Amygdala (tissue), 56 donors: ENCODE measurements around the gene TMX4.
"Not testable (repeated sequence)": the region's sequence is repeated elsewhere in the genome, so short reads cannot be mapped to it uniquely, and the experiment has no call there.

Experiments
- DNase-seq, 56 donors: peaks; one replicate each; lab custom pipeline; 2025; lab: John Stamatoyannopoulos, UW

Gene TMX4, protein sequence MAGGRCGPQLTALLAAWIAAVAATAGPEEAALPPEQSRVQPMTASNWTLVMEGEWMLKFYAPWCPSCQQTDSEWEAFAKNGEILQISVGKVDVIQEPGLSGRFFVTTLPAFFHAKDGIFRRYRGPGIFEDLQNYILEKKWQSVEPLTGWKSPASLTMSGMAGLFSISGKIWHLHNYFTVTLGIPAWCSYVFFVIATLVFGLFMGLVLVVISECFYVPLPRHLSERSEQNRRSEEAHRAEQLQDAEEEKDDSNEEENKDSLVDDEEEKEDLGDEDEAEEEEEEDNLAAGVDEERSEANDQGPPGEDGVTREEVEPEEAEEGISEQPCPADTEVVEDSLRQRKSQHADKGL

DNA sequence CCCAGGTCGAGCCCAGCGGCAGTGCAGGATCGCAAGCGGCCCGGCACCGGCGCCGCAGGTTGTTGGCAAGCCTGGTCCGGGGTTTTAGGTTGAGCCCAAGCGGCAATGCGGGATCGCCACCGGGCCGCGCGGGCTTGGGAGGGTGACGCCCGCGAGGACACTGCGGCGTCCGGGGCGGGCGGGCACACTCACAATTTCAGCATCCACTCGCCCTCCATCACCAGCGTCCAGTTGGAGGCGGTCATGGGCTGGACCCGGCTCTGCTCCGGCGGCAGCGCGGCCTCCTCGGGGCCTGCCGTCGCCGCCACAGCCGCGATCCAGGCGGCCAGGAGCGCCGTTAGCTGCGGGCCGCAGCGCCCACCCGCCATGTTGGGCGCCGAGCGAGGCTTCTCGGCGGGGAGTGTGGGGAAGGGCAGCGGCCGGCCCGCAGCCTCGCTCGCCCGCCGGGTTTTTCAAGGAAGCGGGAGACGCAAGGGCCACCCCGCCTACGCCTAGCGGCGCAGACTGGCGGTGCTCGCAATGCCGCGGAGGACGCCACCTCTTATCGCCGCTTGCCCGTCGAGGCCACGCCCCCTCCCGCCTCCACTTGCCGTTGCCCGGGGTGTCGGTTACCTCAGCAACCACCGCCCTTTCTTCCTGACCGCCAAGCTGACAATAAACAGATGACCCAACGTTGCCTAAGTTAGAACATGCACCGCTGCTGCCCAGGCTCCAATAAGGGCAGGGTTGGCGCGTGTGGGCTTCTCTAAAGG is at the start of gene TMX4:
Gene TMX4 (minus strand): TSS at position 516 of the 752 bp plus-strand sequence. CDS start 148 bp downstream, at position 368.
- DNase-seq: peak; percentile 47 to 93 (median 85)

DNA sequence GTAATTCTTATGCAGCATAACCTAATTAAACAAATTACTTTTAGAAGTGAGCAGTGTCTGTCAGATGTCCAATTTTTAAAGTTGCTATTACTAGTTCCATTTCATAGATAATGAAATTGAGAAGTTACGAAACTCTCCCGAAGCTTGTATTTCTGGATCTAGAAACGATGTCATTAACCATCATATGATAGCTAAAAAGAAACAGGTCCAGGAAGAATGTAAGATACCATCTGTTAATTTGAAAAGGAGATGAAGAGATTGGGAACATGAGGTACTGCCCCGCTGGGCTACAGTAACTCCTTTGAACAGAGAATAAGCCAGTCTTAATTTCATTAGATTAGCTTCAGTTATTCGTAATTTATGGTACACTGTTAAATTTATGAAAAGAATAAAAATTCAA is 47.5 kb upstream of the TMX4 start:
- DNase-seq: no peak

DNA sequence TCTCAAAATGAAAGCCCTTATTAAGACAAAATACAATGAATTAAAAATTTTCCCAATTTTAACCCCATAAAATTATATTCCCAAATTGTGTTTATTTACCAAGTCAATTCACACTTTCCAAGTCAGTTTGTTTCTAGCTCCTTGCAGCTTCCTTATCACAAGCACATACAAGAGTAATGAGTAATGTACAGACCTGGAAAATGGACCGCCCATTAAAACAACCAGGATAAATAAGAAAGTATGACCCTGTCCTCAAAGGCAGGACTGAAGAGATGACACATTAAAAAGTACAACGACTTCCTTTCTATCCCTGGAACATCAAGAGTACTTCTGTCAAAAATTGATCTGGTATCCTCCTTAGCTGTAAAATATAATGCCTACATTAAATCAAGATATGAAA is 47.1 kb upstream of the TMX4 start:
- no peak for DNase-seq

DNA sequence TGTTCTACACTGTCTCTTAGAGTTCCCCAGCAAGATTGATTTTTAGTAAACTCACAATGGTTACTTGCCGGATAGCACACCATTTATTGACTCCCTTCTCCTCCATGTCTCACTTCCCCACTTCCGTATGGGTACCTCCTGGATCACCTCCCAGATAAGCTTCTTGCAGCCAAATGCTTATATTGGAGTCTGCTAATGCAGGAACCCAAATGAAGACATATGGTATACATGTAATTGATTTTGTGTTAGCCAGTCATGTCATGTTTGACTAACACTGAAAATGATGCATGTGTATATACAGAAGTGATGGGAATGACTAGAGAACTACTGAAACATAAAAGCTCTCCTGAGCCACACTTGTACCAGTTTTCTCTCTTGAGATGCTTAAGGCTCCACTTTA is 46.1 kb upstream of the TMX4 start:
- no peak for DNase-seq

- no peak for DNase-seq
Measured at GRCh38 chr20:8062756-8063155, 43.2 kb upstream of the TMX4 start.

GRCh38 chr20:8061861-8062518 is 42.4 kb upstream of the TMX4 start:
- DNase-seq: no peak

- DNase-seq: no peak
Measured at GRCh38 chr20:8060977-8061376, 41.4 kb upstream of the TMX4 start.

DNA sequence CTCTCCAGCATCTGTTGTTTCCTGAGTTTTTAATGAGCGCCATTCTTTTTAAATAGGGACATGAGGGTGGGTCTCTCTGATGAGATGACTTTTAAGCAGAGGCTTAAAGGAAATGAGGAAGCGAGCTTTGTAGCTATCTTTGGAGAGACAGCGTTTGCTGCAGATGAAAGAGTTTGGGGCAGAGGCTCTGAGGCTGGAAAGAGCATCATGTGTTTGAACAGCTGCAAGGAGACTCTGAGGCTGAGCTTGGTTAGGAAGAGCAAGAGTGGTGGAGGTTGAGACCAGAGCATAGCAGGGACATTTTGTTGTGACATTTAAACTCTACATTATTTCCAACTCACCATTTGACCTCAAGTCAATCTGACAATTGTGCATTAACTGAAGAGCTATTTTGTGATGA is 38.3 kb upstream of the TMX4 start:
- DNase-seq: no peak

DNA sequence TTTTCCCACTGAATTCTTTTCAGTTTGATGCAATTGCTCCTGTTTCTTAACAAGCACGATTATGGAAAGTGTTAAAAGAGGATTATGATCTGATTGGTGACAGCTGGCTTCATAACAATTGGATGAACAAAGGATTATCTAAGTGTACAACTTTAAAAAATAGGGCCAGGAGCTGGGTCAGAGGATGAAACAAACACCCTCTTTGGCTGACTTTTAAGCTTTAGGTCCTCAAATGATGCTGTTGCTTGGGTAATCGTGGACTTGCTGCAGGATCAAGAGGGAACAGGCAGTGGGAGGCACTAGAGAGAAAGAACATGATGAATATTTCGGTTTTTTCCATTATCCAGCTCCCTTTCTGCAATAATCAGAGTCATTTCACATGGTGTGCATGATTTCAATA is 35.5 kb upstream of the TMX4 start:
- no peak for DNase-seq

GRCh38 chr20:8050157-8050837 is 30.7 kb upstream of the TMX4 start:
- DNase-seq: no peak

- no peak for DNase-seq
Measured at GRCh38 chr20:8049310-8049709, 29.7 kb upstream of the TMX4 start.

DNA sequence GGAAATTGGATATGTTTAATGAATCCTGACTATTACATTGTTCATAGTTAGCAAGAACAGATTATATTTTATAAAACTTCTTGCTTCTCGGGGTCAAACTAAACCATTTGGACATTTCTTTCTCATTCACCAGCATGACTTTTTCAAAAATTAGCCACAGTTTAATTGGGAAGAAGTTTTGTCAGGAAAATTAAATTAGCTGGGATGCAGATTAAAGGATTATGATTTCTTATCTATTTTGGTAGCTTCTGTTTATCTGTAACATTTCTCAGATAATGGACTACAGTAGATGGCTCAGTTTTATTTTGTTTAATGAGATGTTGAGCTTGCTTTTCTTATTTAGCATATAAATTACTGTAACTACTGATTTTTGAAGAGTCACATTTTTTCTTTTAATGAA is 26.4 kb upstream of the TMX4 start:
- no peak for DNase-seq

DNA sequence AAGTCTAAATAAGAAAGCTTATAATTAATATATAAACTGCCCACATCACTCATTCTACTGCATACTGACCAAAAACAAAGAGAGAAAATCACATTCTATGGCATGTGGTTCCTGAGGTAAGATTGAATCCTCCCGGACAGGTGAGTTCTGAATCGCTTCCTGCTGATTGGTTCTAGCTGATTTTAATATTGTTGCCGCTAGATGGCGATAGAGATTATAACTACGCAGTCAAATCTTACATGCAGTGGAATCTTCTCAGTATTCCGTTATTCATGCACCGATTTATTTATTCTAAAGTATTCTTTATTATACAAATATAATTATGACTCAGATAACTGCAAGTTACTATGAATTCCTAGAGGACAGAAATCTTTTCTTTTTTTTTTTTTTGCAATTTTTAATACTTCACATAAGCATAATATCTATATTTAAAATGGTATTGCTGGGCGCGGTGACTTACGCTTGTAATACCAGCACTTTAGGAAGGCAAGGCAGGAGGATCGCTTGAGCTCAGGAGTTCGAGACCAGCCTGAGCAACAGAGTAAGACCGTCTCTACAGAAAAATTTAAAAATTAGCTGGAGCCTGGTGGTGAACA is 24.2 kb upstream of the TMX4 start:
- peak in 3 of 56 donors; percentile 3 to 26 (median 17) for DNase-seq

DNA sequence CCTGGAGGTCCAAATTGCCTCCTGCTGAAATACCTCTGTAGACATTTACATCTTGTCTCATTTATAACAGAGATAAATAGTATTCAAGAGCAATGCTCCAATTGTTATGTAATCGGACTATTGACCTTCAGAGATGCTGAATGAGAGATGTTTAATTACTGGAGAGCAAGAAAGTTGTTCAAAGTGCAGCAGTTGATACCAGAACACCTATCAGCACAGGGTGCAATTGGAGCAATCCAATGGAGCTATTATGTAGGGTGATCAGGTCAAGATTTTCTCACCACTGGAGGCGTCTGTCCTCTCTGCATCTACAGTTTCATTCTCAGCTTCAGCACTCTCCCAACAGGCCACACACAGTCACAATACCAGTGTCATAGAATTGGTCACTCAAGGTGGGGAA is 19.5 kb upstream of the TMX4 start:
- DNase-seq: no peak

DNA sequence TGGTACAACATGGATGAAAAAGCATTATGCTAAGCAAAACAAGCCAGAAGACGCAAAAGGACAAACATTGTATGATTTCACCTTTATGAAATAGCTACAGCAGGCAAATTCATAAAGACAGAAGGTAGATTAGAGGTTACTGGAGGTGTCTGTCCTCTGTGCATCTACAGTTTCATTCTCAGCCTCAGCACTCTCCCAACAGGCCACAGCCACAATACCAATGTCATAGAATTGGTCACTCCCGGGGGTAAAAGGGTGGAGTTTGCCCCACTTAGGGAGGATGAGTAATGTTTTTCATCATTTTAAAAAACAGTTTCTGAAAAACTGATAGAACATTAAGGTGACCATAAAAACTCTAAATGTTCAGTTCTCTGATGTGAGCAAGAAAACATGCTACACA is 17.2 kb upstream of the TMX4 start:
- no peak for DNase-seq

- no peak for DNase-seq
Measured at GRCh38 chr20:8033151-8033841, 13.7 kb upstream of the TMX4 start.

DNA sequence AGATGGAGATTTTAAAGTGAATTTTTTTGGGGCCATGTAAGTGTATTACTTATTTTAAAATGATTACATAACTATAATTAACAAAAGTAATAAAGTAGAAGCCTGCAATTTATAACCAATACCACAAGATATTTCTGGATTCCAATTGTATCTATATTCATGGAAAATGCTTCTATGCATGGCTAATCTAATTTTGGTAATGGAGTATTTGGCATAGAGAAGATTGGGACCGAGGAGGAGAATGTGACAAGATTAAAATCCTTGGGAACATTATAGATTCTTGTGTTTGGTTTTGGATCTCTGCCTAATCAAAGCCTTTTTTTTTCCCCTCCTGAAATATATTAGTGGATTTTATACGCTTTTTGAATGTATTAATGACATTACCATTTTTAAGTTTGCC is 12.9 kb upstream of the TMX4 start:
- DNase-seq: no peak

GRCh38 chr20:8031539-8031938 is 12.0 kb upstream of the TMX4 start:
- DNase-seq: not testable (repeated sequence)

DNA sequence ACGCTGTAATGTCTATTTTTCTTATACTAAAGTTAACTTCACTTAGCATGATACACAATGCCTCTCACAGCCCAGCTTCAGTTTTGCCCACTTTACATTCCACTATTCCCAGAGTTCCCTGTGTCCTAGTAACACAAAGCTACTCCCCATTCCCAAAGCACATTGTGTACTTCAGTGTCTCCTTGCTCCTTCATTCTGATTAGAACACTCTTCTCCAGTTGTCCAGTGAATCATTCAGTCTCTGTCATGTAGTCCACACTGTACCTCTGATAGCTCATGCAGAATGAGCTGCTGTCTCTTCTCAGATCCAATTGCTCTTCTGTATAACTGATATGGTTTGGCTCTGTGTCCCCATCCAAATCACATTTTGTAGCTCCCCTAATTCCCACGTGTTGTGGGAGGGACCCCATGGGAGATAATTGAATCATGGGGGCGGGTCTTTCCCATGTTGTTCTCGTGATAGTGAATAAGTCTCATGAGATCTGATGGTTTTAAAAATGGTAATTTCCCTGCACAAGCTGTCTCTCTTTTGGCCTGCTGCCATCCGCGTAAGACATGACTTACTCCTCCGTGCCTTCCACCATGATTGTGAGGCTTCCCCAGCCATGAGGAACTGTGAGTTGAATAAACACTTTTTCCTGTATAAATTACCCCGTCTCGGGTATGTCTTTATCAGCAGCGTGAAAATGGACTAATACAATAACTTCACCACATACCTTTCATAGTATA is 2.1 kb upstream of the TMX4 start:
- DNase-seq: peak in 1 of 56 donors; percentile 2
